Activated effector memory CD4-positive, alpha-beta T cell treated with Interleukin-2 at 50 U/mL for 16 hours (primary cell): ENCODE measurements around the gene FRG2C.
"Not testable (repeated sequence)": the region's sequence is repeated elsewhere in the genome, so short reads cannot be mapped to it uniquely, and the experiment has no call there.

Source experiments
- DNase-seq: peaks from one replicate; pipeline ENCODE4 v3.0.0-alpha.2; 2020

FRG2C gene

GRCh38 chr3:75669348-75670297 lies 5.5 kb downstream of the FRG2C start:
- DNase-seq = not testable (repeated sequence)

GRCh38 chr3:75670298-75671286 lies 6.5 kb downstream of the FRG2C start:
- DNase-seq = not testable (repeated sequence)

DNA sequence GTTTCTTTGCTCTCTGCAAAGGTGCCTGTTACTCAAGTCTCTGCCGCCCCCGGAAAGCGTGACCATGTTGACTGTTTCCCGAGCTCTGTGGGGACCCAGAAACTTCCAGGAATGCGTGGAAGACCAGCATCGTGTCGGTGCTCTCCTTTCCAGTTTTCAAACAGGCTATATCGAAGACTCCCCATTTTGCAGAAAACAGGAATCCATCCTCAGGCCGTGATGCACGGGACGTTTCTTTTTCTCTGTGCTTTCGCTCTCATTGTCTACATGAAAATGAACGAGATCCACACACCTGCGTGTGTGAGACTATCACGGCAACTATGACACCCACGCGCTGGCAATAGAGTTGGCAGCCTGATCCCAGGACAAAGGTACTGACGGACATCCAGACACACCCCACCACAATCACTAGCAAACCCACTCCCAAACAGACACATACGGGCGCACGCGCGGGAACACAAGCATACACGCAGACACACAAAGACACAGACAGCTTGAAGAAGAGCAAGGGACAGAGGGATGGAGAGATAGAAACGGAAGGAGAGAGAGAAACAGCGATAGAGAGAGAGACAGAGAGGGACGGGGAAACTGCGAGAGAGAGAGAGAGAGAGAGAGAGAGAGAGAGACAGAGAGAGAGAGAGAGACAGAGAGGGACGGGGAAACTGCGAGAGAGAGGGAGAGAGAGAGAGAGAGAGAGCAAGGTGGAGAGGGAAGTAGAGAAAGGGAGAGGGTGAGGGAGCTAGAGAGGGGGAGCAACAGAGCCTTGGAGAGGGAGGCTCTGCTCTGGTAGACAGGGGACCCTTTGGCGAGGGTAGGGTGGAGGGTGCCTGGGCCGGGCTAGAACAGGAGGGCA lies 7.4 kb downstream of the FRG2C start:
- DNase-seq = not testable (repeated sequence)

DNA sequence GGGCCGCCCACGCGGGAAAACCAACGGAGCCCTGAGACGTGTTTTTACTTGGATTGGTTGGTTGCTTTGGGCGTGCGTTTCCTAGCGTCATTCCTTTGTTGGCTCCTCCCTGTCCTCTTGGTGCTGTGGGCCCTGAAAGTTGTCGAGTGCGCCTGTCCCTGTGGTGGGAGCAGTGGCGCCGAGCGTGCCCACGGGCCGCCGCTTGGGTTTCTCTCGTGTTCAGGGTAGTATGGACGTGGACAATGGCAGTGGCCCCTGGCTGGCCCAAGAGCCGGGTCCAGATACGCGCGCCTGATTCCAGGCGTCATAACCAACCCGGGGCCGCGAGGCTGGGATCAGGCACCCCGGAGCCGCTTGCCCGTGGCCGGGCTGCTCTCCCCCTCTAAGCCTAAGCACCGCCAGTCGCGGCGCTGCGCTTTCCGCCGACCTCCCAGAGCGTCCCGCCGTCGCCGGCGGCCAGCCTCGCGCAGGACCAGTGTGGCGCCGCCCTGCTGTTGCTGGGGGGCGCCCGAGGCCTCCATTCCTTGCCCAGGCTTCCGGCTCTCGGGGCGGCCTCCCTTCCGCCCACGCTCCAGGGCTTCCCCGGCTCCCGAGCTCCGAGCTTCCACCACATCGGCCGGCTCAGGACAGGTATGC lies 8.1 kb downstream of the FRG2C start:
- not testable (repeated sequence) for DNase-seq

DNA sequence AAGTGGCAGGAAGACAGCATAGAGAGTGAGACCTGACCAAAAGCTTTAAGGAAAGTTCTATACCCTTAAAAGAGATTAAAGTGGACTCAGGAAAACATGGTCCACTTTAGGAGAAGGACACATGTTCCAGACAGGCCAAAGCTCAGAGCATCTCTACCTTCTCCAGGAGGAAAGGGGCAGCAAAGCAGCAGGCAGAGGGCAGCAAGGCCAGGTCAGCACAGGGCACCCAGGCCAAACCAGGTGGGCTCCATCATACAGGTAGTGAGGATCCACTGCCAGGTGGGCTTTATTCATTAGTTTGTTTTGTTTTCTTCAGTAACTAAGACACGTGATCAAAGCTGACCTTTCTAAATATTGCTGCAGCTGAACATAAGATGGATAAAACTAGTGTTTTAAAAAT lies 19.8 kb downstream of the FRG2C start:
- DNase-seq = not testable (repeated sequence)

DNA sequence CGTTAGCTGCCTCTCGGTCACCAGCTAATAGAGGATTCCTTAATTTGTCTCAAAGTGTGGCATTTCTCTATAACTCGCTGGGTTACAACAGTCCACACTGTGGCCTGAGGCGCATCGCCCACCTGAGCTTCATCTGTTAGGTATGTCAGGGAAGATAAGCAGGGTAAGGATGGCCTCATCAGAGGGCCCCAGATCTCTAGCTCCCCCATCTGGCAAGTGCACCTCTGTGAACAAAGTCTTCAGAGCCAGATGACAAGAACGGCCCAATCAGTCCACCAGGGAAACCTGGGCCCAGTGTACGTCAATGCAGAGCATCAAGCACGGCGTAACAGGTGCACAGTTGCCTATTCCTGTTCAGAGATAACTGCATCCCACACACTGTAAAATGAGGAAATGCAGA lies 23.2 kb downstream of the FRG2C start:
- DNase-seq = no peak

GRCh38 chr3:75692061-75692460 lies 27.9 kb downstream of the FRG2C start:
- DNase-seq = no peak
